Neural cell (in vitro differentiated cells): ENCODE measurements around the gene DCHS2. TPM values are rescaled to one million over a fixed set of nuclear protein-coding genes. Genes with fewer than 3 reads are reported as not detected.

Source experiments
- H2AFZ ChIP-seq: fragments of 200-600, 300-800 bp; sonication (generic), shearing (Covaris generic); 2 replicates; pipeline ENCODE4 v1.6.0; 2014; ENCODE audit warnings: low read depth, mild to moderate bottlenecking, antibody characterized with exemption, low read length, moderate library complexity
- H3F3A ChIP-seq: fragments of 200-600 bp; shearing (Covaris generic); 2 replicates; pipeline ENCODE4 v1.6.1; 2016; ENCODE audit warnings: mild to moderate bottlenecking, moderate library complexity, mixed read lengths, antibody characterized with exemption, low read length; ENCODE audit not compliant: insufficient read depth, poor library complexity, severe bottlenecking
- H3K27ac ChIP-seq: fragments of 200-600, 300-800 bp; sonication (generic), shearing (Covaris generic); 2 replicates; pipeline ENCODE4 v1.5.1; 2014; ENCODE audit warnings: mild to moderate bottlenecking, low read length, moderate library complexity
- H3K27me3 ChIP-seq: fragments of 300-800, 200-600 bp; sonication (generic), shearing (Covaris generic); 2 replicates; pipeline ENCODE4 v1.6.0; 2014; ENCODE audit warnings: mild to moderate bottlenecking, low read depth, low read length, moderate library complexity; ENCODE audit not compliant: insufficient read depth
- H3K36me3 ChIP-seq: fragments of 300-800, 200-600 bp; sonication (generic), shearing (Covaris generic); 2 replicates; pipeline ENCODE4 v1.5.1; 2014; ENCODE audit warnings: mild to moderate bottlenecking, antibody characterized with exemption, low read length, moderate library complexity; ENCODE audit not compliant: insufficient read depth
- H3K4me2 ChIP-seq: fragments of 300-800, 200-600 bp; sonication (generic), shearing (Covaris generic); 2 replicates; pipeline ENCODE4 v1.6.0; 2014; ENCODE audit warnings: mild to moderate bottlenecking, low read length
- H3K4me3 ChIP-seq: fragments of 300-800, 200-600 bp; sonication (generic), shearing (Covaris generic); 2 replicates; pipeline ENCODE4 v1.5.1; 2014; ENCODE audit warnings: mild to moderate bottlenecking, low read length, moderate library complexity
- H3K79me2 ChIP-seq: fragments of 200-600 bp; shearing (Covaris generic); replicated peaks from 2 replicates; pipeline ENCODE4 v1.6.0; 2014; ENCODE audit warnings: mild to moderate bottlenecking, low read length, moderate library complexity; ENCODE audit not compliant: insufficient read depth
- H3K9ac ChIP-seq: fragments of 300-800, 200-600 bp; sonication (generic), shearing (Covaris generic); 2 replicates; pipeline ENCODE4 v1.6.1; 2016; ENCODE audit warnings: mild to moderate bottlenecking, low read length, mixed read lengths
- H3K9me2 ChIP-seq: fragments of 200-600 bp; shearing (Covaris generic); 2 replicates; pipeline ENCODE4 v1.6.1; 2016; ENCODE audit warnings: mild to moderate bottlenecking, low read length, mixed read lengths; ENCODE audit not compliant: insufficient read depth
- H3K9me3 ChIP-seq: fragments of 200-600, 300-800 bp; sonication (generic), shearing (Covaris generic); 2 replicates; pipeline ENCODE4 v1.6.1; 2016; ENCODE audit warnings: mild to moderate bottlenecking, mixed run types, low read length, moderate library complexity, mixed read lengths
- H4K20me1 ChIP-seq: fragments of 200-600 bp; shearing (Covaris generic); 2 replicates; pipeline ENCODE4 v1.6.1; 2016; ENCODE audit warnings: mild to moderate bottlenecking, mixed run types; ENCODE audit not compliant: insufficient read depth
- EP300 ChIP-seq: fragments of 450-650 bp; conservative IDR thresholded peaks from 2 replicates; pipeline ENCODE4 v1.6.1; 2014; ENCODE audit warnings: antibody characterized with exemption, mild to moderate bottlenecking, moderate library complexity; ENCODE audit not compliant: poor library complexity, severe bottlenecking
- EZH2 ChIP-seq: fragments of 200-600, 300-800 bp; shearing (Covaris generic), sonication (generic); IDR thresholded peaks from 2 replicates; pipeline ENCODE4 v1.6.1; 2014; ENCODE audit warnings: antibody characterized with exemption, low read length, borderline replicate concordance, mild to moderate bottlenecking; ENCODE audit not compliant: insufficient read depth, poor library complexity, severe bottlenecking
- MXI1 ChIP-seq: fragments of 450-650 bp; conservative IDR thresholded peaks from 2 replicates; pipeline ENCODE4 v1.6.1; 2014; ENCODE audit warnings: antibody characterized with exemption, mild to moderate bottlenecking; ENCODE audit not compliant: poor library complexity, severe bottlenecking
- POLR2AphosphoS5 ChIP-seq: IDR thresholded peaks from 2 replicates; pipeline ENCODE4 v1.6.1; 2012
- RAD21 ChIP-seq: fragments of 450-650 bp; conservative IDR thresholded peaks from 2 replicates; pipeline ENCODE4 v1.6.1; 2014; ENCODE audit warnings: antibody characterized with exemption, mild to moderate bottlenecking, moderate library complexity
- SMC3 ChIP-seq: fragments of 450-650 bp; conservative IDR thresholded peaks from 2 replicates; pipeline ENCODE4 v1.6.1; 2014; ENCODE audit warnings: antibody characterized with exemption, mild to moderate bottlenecking, moderate library complexity; ENCODE audit not compliant: poor library complexity
- TAF1 ChIP-seq: IDR thresholded peaks from 2 replicates; pipeline ENCODE4 v1.6.1; 2012; ENCODE audit warnings: low read depth
- polyA plus RNA-seq: library from polyadenylated mRNA; depleted of rRNA; stranded (reverse); fragments of >200 nt; gene quantifications from 2 replicates; pipeline ENCODE4 v1.2.3, GENCODE V29; 2014
- TF ChIP-seq, protein P1 (sequence below): fragments of 450-650 bp; IDR thresholded peaks from 2 replicates; pipeline ENCODE4 v1.5.1; 2014; ENCODE audit warnings: antibody characterized with exemption, mild to moderate bottlenecking, moderate library complexity; ENCODE audit not compliant: poor library complexity, severe bottlenecking
- TF ChIP-seq, protein P2 (sequence below): IDR thresholded peaks from 2 replicates; pipeline ENCODE4 v1.6.1; 2012; ENCODE audit warnings: borderline replicate concordance

DCHS2 gene
- polyA plus RNA-seq, 1 donor from 2014 or later, result 1.6 TPM

- Histone ChIP-seq H2AFZ (no peak overlapping the region), H3K9me3 (no peaks in the 10 kb centered on the region), H3F3A (no peaks in the 10 kb centered on the region), H3K27ac (no peak overlapping the region), H3K9ac (no peak overlapping the region), H3K36me3 (no peaks in the 10 kb centered on the region), H3K79me2 (no peaks in the 10 kb centered on the region), H3K4me3 (no peak overlapping the region), H3K4me2 (no peak overlapping the region), H3K9me2 (no peaks in the 10 kb centered on the region), H3K27me3 (no peaks in the 10 kb centered on the region), H4K20me1 (no peaks in the 10 kb centered on the region)
- TF ChIP-seq, protein P1, sequence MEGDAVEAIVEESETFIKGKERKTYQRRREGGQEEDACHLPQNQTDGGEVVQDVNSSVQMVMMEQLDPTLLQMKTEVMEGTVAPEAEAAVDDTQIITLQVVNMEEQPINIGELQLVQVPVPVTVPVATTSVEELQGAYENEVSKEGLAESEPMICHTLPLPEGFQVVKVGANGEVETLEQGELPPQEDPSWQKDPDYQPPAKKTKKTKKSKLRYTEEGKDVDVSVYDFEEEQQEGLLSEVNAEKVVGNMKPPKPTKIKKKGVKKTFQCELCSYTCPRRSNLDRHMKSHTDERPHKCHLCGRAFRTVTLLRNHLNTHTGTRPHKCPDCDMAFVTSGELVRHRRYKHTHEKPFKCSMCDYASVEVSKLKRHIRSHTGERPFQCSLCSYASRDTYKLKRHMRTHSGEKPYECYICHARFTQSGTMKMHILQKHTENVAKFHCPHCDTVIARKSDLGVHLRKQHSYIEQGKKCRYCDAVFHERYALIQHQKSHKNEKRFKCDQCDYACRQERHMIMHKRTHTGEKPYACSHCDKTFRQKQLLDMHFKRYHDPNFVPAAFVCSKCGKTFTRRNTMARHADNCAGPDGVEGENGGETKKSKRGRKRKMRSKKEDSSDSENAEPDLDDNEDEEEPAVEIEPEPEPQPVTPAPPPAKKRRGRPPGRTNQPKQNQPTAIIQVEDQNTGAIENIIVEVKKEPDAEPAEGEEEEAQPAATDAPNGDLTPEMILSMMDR, result no peak
- TF ChIP-seq POLR2AphosphoS5, result no peak
- no peak for TF ChIP-seq MXI1
- TF ChIP-seq TAF1, result no peak
- TF ChIP-seq RAD21, result no peak
- TF ChIP-seq EZH2, result no peak
- TF ChIP-seq EP300, result no peak
- TF ChIP-seq SMC3, result no peak
- TF ChIP-seq, protein P2, sequence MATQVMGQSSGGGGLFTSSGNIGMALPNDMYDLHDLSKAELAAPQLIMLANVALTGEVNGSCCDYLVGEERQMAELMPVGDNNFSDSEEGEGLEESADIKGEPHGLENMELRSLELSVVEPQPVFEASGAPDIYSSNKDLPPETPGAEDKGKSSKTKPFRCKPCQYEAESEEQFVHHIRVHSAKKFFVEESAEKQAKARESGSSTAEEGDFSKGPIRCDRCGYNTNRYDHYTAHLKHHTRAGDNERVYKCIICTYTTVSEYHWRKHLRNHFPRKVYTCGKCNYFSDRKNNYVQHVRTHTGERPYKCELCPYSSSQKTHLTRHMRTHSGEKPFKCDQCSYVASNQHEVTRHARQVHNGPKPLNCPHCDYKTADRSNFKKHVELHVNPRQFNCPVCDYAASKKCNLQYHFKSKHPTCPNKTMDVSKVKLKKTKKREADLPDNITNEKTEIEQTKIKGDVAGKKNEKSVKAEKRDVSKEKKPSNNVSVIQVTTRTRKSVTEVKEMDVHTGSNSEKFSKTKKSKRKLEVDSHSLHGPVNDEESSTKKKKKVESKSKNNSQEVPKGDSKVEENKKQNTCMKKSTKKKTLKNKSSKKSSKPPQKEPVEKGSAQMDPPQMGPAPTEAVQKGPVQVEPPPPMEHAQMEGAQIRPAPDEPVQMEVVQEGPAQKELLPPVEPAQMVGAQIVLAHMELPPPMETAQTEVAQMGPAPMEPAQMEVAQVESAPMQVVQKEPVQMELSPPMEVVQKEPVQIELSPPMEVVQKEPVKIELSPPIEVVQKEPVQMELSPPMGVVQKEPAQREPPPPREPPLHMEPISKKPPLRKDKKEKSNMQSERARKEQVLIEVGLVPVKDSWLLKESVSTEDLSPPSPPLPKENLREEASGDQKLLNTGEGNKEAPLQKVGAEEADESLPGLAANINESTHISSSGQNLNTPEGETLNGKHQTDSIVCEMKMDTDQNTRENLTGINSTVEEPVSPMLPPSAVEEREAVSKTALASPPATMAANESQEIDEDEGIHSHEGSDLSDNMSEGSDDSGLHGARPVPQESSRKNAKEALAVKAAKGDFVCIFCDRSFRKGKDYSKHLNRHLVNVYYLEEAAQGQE, result no peak
Measured at GRCh38 chr4:154478128-154478527, 13.5 kb downstream of the DCHS2 start.

DNA sequence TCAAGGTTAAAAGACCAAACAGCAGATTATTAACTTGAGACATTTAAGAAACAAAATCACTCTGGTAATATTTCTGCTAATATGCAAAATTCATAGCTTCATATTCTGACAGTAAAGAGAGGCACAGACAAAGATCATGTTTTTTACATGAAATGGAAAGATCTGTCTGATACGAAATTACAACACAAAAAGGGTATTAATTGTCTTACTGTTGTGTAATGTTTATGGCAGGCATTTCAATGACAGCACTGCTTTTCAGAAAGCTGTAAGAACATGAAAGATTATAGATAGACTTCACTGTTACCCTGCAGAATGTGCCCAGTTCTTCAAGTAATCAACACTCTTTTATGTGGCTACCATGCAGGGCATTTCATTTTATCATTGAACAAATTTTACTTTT, 15.4 kb downstream of the DCHS2 start:
- Histone ChIP-seq H3K27ac (no peak overlapping the region), H3K27me3 (no peaks in the 10 kb centered on the region), H3K79me2 (no peaks in the 10 kb centered on the region), H3K36me3 (no peaks in the 10 kb centered on the region), H3F3A (no peaks in the 10 kb centered on the region), H3K9me2 (no peaks in the 10 kb centered on the region), H4K20me1 (no peaks in the 10 kb centered on the region), H2AFZ (no peak overlapping the region), H3K4me2 (no peak overlapping the region), H3K9me3 (no peaks in the 10 kb centered on the region), H3K4me3 (no peak overlapping the region), H3K9ac (no peak overlapping the region)
- no peak for TF ChIP-seq EP300

DNA sequence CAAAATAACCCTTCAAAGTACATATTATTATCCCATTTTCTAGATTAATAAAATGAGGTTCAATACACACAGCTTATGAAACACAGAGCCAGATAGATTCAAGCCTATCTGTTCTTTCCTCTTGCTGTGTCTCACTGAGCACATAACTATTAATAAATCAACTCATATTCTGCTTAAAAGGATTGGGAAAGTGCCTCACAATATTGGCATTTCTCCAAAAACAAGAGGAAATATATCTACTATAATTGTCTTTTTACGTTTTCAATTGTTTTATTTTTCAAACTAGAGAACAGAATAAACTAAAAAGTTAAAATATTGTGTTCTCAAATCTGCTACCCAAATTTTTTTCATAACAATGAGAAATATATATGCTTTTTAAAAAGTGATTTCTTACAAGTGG, 15.8 kb downstream of the DCHS2 start:
- Histone ChIP-seq H3K9ac (no peak overlapping the region), H4K20me1 (no peaks in the 10 kb centered on the region)

More for the DNA sequence above, 15.8 kb downstream of the DCHS2 start:
- no peaks in the 10 kb centered on the region for H3K9me3 ChIP-seq
- TF ChIP-seq EZH2 (no peak), POLR2AphosphoS5 (no peak), EP300 (no peak), RAD21 (no peak), SMC3 (no peak), MXI1 (no peak)
- TF ChIP-seq, protein P1, result no peak
- TF ChIP-seq, protein P2, result no peak
- no peaks in the 10 kb centered on the region for H3K27me3 ChIP-seq
- no peak overlapping the region for H2AFZ ChIP-seq
- no peak overlapping the region for H3K4me2 ChIP-seq
- H3K36me3 ChIP-seq, result no peaks in the 10 kb centered on the region
- H3K27ac ChIP-seq, result no peak overlapping the region
- H3K9me2 ChIP-seq, result no peaks in the 10 kb centered on the region
- no peaks in the 10 kb centered on the region for H3K79me2 ChIP-seq
- no peak overlapping the region for H3K4me3 ChIP-seq
- H3F3A ChIP-seq, result no peaks in the 10 kb centered on the region
